Measurements from ENCODE around the gene KRT16. TPM values are rescaled to one million over a fixed set of nuclear protein-coding genes. Genes with fewer than 3 reads are reported as not detected.

KRT16 gene
- total and polyA plus RNA-seq, 2 donors (not counting 3 experiments of a cell fraction or from before 2014, with no cell fraction given), result not detected

DNA sequence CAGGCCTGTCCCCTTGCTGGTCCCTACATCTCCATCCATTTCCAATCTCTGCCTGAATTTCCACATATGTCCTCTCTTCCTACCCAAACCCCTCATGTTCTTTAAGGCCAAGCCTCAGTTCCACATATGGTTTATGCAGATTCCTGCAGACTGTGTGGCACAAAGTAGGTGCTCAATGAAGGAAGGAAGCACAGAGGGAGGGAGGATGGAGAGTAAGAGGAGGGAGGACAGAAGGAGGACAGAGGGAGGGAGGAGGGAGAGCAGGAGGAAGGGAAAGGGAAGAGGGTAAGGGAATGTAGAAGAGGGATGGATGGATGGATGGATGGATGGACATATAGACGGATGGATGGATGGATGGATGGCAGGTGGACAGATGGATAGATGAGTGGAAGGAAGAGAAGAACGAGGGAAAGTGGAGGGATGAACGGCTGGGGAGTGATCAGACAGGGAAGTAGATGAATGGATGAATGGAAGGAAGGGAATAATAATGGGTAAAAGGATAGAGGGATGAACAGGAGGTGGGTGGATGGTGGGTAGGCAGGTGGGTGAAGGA, 18.1 kb downstream of the KRT16 start:
- Histone ChIP-seq H3K27me3 (ENCODE audit: control insufficient read depth in 2 of 2, insufficient read depth in 2 of 2, low read length in 2 of 2) (peaks cover 0 to 2% of the 10 kb centered on the region in 2 experiments), H3K9ac (replicated peaks; ENCODE audit: extremely low read depth, insufficient read depth, low read length) (no peak overlapping the region), H3K79me2 (ENCODE audit: control insufficient read depth, insufficient read depth, low read length) (no peaks in the 10 kb centered on the region), H2AFZ (ENCODE audit: low read depth, low read length) (no peak overlapping the region), H3K36me3 (ENCODE audit: control insufficient read depth in 2 of 2, extremely low read depth in 1 of 2, insufficient read depth in 2 of 2, low read length in 2 of 2) (no peaks in the 10 kb centered on the region), H3K9me3 (replicated peaks; ENCODE audit: control insufficient read depth, insufficient read depth, low read length) (no peaks in the 10 kb centered on the region), H3K4me2 (ENCODE audit: insufficient read depth, low read length) (no peak overlapping the region), H4K20me1 (replicated peaks; ENCODE audit: control insufficient read depth, extremely low read depth, insufficient read depth, low read length) (no peaks in the 10 kb centered on the region), H3K4me3 (replicated peaks in 1 of 3; ENCODE audit: insufficient read depth in 1 of 3, low read depth in 1 of 3, low read length in 3 of 3) (no peak overlapping the region), H3K27ac (ENCODE audit: insufficient read depth, low read depth, low read length) (no peak overlapping the region), H3K4me1 (ENCODE audit: control insufficient read depth, extremely low read depth, insufficient read depth, low read length) (no peaks in the 10 kb centered on the region), H3K9me1 (replicated peaks; ENCODE audit: control insufficient read depth, extremely low read depth, insufficient read depth, low read length) (no peaks in the 10 kb centered on the region)
- intact Hi-C loops (cut with micrococcal nuclease) (no loop called here), dilution Hi-C loops (cut with MboI; ENCODE audit: extremely low pct_ligation_motif_present, low sequenced_read_pairs) (no loop called here)
- DNase-seq (ENCODE audit: low read depth, low spot score), result no peak
- BruUV-seq (replicated peaks), result no TSS peak
- ChIA-PET POLR2A (no interaction called here), CTCF (interaction anchor here (1.0 to 1.6 kb wide), 3 partner anchors 15 to 68 kb away, joined by 5 to 7 read pairs (median 6); no protein-coding TSS in a partner anchor)
- no peak for FAIRE-seq
- TF ChIP-seq POLR2A (IDR thresholded peaks at IDR 0.05; ENCODE audit: low read depth, low read length) (no peak), MAX (IDR thresholded peaks at IDR 0.05; ENCODE audit: insufficient read depth, insufficient read length) (no peak), EZH2 (IDR thresholded peaks at IDR 0.05; ENCODE audit: borderline replicate concordance, low read depth, low read length, severe bottlenecking) (no peak), FOS (IDR thresholded peaks at IDR 0.05; ENCODE audit: borderline replicate concordance, insufficient read depth, low read length) (no peak), JUN (IDR thresholded peaks at IDR 0.05; ENCODE audit: borderline replicate concordance, insufficient read depth, insufficient read length, low read depth) (no peak)
- TF ChIP-seq, protein P1, sequence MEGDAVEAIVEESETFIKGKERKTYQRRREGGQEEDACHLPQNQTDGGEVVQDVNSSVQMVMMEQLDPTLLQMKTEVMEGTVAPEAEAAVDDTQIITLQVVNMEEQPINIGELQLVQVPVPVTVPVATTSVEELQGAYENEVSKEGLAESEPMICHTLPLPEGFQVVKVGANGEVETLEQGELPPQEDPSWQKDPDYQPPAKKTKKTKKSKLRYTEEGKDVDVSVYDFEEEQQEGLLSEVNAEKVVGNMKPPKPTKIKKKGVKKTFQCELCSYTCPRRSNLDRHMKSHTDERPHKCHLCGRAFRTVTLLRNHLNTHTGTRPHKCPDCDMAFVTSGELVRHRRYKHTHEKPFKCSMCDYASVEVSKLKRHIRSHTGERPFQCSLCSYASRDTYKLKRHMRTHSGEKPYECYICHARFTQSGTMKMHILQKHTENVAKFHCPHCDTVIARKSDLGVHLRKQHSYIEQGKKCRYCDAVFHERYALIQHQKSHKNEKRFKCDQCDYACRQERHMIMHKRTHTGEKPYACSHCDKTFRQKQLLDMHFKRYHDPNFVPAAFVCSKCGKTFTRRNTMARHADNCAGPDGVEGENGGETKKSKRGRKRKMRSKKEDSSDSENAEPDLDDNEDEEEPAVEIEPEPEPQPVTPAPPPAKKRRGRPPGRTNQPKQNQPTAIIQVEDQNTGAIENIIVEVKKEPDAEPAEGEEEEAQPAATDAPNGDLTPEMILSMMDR (IDR thresholded peaks at IDR 0.05; ENCODE audit: extremely low read depth in 1 of 2, insufficient read depth in 1 of 2, low read depth in 1 of 2, low read length in 2 of 2), result no peak
